ENCODE data around the gene NLRC5. TPM values are rescaled to one million over a fixed set of nuclear protein-coding genes. Genes with fewer than 3 reads are reported as not detected.

NLRC5 gene
- total and polyA plus RNA-seq, 8 donors, result 4.6 to 26.6 (median 9.9) TPM

DNA sequence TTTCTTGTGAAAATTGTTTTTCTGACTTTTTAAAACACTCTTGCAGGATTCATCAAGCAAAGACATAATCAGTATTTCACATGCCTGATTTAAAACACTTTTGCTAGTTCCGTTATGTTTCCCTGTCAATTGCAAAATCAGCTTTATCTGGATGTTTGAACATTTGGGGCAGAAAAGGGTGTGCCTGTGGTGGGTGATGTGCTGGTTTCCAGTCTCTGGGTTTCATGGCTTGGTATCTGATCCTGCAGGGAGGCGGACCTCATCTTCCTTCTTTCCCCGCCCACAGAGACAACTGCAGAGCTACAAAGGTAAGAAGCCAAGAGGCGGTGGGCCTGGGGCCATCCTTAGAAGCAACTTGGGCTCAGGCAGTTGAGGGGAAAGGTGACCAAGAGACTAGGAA lies 41.8 kb downstream of the NLRC5 start:
- Histone ChIP-seq H3K9me3 (no peaks in the 10 kb centered on the region), H3K4me3 (no peak overlapping the region), H3K27me3 (no peaks in the 10 kb centered on the region), H3K4me1 (no peaks in the 10 kb centered on the region), H3K27ac (no peak overlapping the region), H3K36me3 (no peaks in the 10 kb centered on the region)
- DNase-seq, result no peak
- 92 to 97% methylated on average over 4 of the region's 4 CpGs for WGBS, 2 donors
- TF ChIP-seq, protein P1, sequence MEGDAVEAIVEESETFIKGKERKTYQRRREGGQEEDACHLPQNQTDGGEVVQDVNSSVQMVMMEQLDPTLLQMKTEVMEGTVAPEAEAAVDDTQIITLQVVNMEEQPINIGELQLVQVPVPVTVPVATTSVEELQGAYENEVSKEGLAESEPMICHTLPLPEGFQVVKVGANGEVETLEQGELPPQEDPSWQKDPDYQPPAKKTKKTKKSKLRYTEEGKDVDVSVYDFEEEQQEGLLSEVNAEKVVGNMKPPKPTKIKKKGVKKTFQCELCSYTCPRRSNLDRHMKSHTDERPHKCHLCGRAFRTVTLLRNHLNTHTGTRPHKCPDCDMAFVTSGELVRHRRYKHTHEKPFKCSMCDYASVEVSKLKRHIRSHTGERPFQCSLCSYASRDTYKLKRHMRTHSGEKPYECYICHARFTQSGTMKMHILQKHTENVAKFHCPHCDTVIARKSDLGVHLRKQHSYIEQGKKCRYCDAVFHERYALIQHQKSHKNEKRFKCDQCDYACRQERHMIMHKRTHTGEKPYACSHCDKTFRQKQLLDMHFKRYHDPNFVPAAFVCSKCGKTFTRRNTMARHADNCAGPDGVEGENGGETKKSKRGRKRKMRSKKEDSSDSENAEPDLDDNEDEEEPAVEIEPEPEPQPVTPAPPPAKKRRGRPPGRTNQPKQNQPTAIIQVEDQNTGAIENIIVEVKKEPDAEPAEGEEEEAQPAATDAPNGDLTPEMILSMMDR (IDR thresholded peaks at IDR 0.05), result no peak
- no peak for ATAC-seq
- FAIRE-seq, result no peak
- intact Hi-C loops (cut with DNase I), result no loop called here

DNA sequence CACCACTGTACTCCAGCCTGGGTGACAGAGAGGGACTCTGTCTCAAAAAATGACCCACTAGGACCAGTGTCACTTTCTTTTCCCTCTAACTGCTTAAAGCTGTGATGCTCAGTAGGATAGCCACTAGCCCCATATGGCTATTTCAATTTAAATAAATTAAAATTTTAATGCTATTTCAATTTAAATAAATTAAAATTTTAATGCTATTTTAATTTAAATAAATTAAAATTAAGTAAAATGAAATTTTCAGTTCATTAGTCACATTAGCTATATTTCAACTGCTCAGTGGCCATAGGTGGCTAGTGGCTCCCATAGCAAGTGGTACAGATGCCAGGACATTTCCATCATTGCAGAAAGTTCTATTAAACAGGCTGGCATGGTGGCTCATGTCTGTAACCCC lies 43.0 kb downstream of the NLRC5 start:
- ATAC-seq (no peak), FAIRE-seq (no peak), DNase-seq (no peak)
- TF ChIP-seq, protein P1 (IDR thresholded peaks at IDR 0.05), result no peak
- intact Hi-C loops (cut with DNase I), result no loop called here
- Histone ChIP-seq H3K4me1 (no peaks in the 10 kb centered on the region), H3K36me3 (no peaks in the 10 kb centered on the region), H3K27me3 (no peaks in the 10 kb centered on the region), H3K4me3 (no peak overlapping the region), H3K27ac (no peak overlapping the region), H3K9me3 (no peaks in the 10 kb centered on the region)

- no peaks in the 10 kb centered on the region for H3K9me3 ChIP-seq
- ATAC-seq (no peak), DNase-seq (no peak), FAIRE-seq (no peak)
- intact Hi-C loops (cut with DNase I), result no loop called here
- H3K36me3 ChIP-seq, result no peaks in the 10 kb centered on the region
- H3K27me3 ChIP-seq, result no peaks in the 10 kb centered on the region
- no peak overlapping the region for H3K4me3 ChIP-seq
- TF ChIP-seq, protein P1 (IDR thresholded peaks at IDR 0.05), result no peak
- H3K27ac ChIP-seq, result no peak overlapping the region
- WGBS, 2 donors, result 72 to 85% methylated on average over 5 of the region's 5 CpGs
- H3K4me1 ChIP-seq, result no peaks in the 10 kb centered on the region
Observed at GRCh38 chr16:57032931-57033330, 43.6 kb downstream of the NLRC5 start.

DNA sequence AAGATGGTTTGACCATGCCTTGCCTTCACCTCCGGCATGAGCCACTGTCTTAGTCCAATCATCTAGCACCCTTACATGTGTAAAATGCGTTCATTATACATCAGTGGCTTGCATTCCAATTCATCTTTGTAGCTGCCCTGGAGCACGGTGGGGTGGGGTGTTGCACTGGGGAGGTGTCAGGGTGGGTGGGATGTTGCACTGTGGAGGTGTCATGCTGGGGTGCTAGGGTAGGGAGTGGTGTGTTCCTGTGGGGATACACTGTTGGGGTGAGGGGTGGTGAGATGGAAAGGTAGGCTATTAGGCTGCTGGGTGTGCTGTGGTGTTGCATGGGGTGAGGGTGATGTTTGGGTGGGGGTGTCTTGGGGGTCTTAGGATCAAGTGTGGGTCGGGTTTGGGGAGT lies 47.0 kb downstream of the NLRC5 start:
- intact Hi-C loops (cut with DNase I), result no loop called here
- ATAC-seq (no peak), FAIRE-seq (no peak), DNase-seq (no peak)
- Histone ChIP-seq H3K27me3 (no peaks in the 10 kb centered on the region), H3K36me3 (no peaks in the 10 kb centered on the region), H3K4me3 (no peak overlapping the region), H3K4me1 (no peaks in the 10 kb centered on the region), H3K27ac (no peak overlapping the region), H3K9me3 (no peaks in the 10 kb centered on the region)
- 69 to 84% methylated on average over 4 of the region's 4 CpGs for WGBS, 2 donors
- TF ChIP-seq, protein P1 (IDR thresholded peaks at IDR 0.05), result no peak

DNA sequence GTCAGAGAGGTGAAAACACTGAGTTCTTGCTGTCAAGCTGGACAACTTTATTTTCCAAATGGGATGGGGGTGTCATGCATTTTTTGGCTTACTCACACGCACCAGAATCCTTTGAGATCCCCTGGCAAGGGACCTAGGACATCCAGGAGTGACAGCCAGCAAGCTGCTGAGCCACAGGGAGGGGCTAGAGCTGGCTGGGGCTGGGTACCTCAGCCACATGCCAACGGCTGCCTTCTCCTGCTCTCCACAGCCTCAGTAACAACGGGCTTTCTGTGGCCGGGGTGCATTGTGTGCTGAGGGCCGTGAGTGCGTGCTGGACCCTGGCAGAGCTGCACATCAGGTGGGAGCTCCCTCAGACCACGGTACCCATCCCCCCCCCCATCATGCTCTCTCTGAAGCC lies 47.6 kb downstream of the NLRC5 start:
- H3K9me3 ChIP-seq, result no peaks in the 10 kb centered on the region
- no peak for DNase-seq
- 70 to 84% methylated on average over 7 of the region's 7 CpGs for WGBS, 2 donors
- no peak overlapping the region for H3K4me3 ChIP-seq
- H3K36me3 ChIP-seq, result no peaks in the 10 kb centered on the region
- no peak for FAIRE-seq
- no peaks in the 10 kb centered on the region for H3K4me1 ChIP-seq
- TF ChIP-seq, protein P1 (IDR thresholded peaks at IDR 0.05), result no peak
- intact Hi-C loops (cut with DNase I), result no loop called here
- no peak for ATAC-seq
- no peaks in the 10 kb centered on the region for H3K27me3 ChIP-seq
- no peak overlapping the region for H3K27ac ChIP-seq

Measured in pancreas (tissue), 10 donors.